Panc1 (cell line): Measurements from ENCODE around the gene ECEL1.

Experiments
- POLR2AphosphoS5 ChIP-seq: IDR thresholded peaks from 2 replicates; pipeline ENCODE4 v1.6.1; 2012; ENCODE audit warnings: mild to moderate bottlenecking, low read depth, low read length, moderate library complexity
- TCF7L2 ChIP-seq: IDR thresholded peaks from 2 replicates; pipeline ENCODE4 v1.6.1; 2011; ENCODE audit warnings: mild to moderate bottlenecking, low read depth, low read length, inconsistent platforms
- TF ChIP-seq, protein P1 (sequence below): fragments of 450-650 bp; IDR thresholded peaks from 2 replicates; pipeline ENCODE4 v1.5.1; 2017; ENCODE audit warnings: mild to moderate bottlenecking

GRCh38 chr2:232525199-232525598, 37.6 kb upstream of the ECEL1 start:
- TF ChIP-seq POLR2AphosphoS5, result no peak
- no peak for TF ChIP-seq TCF7L2
- TF ChIP-seq, protein P1, sequence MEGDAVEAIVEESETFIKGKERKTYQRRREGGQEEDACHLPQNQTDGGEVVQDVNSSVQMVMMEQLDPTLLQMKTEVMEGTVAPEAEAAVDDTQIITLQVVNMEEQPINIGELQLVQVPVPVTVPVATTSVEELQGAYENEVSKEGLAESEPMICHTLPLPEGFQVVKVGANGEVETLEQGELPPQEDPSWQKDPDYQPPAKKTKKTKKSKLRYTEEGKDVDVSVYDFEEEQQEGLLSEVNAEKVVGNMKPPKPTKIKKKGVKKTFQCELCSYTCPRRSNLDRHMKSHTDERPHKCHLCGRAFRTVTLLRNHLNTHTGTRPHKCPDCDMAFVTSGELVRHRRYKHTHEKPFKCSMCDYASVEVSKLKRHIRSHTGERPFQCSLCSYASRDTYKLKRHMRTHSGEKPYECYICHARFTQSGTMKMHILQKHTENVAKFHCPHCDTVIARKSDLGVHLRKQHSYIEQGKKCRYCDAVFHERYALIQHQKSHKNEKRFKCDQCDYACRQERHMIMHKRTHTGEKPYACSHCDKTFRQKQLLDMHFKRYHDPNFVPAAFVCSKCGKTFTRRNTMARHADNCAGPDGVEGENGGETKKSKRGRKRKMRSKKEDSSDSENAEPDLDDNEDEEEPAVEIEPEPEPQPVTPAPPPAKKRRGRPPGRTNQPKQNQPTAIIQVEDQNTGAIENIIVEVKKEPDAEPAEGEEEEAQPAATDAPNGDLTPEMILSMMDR, result no peak
